Kidney capillary endothelial cell (primary cell): ENCODE results near the gene TMEM238L.

ENCODE experiments used
- DNase-seq: peaks from one replicate; pipeline ENCODE4 v3.0.0-alpha.2; 2018; ENCODE audit warnings: low spot score

Gene TMEM238L

GRCh38 chr17:10773391-10773790, 30.5 kb downstream of the TMEM238L start:
- no peak for DNase-seq

GRCh38 chr17:10772425-10773380, 31.2 kb downstream of the TMEM238L start:
- DNase-seq: peak; percentile 11

DNA sequence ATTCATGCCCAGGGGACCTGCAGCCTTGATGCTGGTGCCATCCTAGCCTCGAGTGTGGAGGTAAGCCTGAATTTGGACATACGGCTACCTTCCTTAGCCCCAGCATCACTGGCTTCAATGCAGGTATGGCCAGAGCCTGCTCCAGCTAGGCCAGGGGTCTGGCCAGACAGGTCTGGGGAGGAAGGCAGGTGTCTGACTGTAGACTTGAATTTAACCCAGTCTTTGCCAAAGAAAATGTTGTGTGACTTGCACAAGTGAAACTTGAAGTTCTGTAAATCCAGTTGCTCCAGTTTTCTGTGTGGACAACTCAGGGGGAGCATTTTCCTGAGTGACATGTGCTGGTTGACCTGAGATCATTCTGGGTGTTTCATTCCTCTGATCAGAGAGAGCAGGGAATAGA, 32.8 kb downstream of the TMEM238L start:
- no peak for DNase-seq

DNA sequence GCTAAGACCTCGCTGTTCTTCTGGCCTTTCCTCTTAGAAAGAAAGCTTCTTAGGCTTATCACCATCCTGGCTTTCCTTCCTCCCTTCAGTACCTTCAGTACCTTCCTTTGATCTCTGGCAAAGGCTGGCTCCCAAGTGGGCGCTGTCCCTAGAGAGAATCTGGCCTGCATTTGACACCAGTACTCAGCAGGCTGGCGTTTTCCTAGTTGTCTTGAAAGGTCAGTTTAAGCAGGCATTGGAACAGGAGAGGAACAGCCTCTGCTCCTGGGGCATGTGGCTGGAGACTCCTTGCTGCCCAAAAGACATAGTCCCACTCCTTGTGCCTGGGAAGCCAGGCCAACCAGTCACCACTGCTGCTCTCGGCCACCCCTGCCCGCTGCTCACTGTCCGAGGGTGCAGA, 34.1 kb downstream of the TMEM238L start:
- DNase-seq: no peak

DNA sequence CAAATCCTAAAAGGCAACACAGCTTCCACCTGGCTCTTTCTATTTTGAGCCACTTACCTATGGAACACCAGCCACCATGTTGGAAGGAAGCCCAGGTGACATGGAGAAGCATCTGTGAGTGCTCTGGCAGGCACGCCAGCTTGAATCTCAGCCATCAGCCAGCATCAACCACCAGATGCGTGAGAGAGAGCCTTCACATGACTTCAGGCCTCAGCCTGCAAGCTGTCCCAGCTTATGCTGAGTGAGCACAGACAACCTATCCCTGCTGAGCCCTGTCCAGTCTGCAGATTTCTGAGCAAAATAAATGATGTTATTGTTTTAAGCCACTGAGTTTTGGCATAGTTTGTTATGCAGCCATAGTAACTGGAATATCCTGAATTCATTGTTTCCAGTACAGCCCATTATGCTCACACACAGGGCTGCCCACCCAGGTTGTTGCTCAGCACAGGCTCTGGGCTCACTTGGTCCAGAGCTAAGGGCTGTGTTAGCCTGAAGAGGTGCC, 35.1 kb downstream of the TMEM238L start:
- no peak for DNase-seq

GRCh38 chr17:10767232-10767631, 36.7 kb downstream of the TMEM238L start:
- DNase-seq: no peak

DNA sequence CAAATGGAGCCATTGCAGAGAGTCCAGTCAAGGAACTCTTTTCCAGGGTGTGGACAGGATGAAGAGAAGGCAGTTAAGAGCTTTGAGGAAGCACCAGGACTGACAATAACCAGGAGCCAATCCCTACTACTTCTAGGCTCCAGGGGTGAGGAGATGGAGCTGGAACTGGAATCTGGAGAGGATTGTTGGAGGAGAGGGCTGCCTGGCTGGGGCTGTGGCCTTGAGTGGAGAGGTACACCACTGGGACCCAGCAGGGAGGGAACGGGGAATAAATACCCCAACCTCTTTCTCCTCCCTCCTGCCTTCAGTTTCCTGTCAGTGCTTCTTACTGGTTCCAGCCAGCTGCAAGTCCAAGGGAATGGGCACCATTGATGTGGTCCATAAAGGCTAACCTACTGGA, 41.9 kb downstream of the TMEM238L start:
- no peak for DNase-seq

DNA sequence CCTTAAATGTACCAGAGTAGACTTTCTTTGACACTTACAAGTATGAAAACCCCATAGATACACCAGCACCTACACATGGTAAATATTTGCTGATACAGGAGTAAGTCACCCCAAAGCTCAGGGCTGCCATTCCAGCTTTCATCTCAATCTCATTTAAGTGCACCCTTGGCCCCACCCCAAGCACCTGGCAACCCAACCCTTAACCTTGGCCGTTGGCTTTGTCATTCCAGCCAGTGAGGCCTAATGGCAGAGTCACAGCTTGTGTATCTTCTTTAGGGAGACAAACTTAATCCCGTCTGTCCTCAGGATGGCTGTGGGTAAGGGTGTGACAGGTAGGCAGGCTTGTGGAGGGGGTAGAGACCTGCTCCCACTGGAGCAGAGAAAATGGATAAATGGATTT, 42.6 kb downstream of the TMEM238L start:
- DNase-seq: no peak

DNA sequence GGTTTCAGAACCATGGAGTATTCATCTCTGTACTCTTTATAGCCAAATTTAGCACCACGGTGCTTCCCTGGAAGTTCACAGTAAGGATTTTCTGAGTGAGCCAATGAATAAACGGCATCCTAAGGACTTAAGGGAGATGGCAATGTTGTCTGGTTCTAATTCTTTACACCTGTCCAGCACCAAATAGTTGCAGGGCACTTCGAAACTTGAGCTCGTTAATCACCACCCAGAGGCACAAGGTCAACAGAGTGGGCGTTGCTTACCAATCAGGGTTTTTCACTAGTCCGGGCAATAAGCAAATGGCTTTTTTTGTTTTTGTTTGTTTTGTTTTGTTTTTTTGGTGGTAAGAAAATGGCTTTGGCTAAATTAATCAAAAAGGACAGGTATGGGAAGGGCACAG, 45.8 kb downstream of the TMEM238L start:
- DNase-seq: no peak

DNA sequence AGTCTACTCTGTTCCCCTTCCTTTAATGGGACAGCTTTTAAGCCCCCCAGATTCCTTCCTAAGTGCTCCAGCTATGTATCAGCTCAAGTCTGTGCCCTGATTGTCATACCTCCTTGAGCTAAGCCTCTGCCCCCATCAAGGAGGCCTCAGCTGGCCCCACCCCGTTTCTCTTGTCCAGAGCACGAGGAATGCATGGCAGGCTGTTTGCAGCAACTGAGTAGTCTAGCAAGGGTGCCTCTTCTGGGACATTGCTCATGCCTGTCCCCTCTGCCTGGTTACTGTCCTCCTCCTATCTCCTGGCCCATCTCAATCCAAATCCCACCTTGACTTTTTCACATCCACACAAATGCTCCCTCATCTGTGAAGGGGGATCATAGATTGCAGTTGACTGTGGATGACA, 46.3 kb downstream of the TMEM238L start:
- no peak for DNase-seq

- no peak for DNase-seq
Measured at GRCh38 chr17:10757067-10757466, 46.8 kb downstream of the TMEM238L start.

DNA sequence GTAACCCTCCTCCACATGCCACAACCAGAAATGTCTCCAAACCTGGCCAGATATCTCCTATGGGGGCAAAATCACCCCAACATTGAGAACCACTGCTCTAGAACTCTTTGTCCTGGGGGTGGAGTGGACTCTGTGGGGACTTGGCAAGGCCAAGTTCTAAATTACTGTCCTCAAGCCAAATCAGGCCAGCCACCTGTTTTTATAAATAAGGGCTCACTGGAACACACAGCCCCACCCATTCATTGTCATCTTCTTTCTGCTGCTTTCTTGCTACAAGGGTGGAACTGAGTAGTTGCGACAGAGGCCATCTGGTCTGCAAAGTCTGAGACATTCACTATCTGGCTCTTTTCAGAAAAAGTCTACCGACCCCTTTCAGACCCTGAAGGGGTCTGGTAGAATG, 47.3 kb downstream of the TMEM238L start:
- no peak for DNase-seq

DNA sequence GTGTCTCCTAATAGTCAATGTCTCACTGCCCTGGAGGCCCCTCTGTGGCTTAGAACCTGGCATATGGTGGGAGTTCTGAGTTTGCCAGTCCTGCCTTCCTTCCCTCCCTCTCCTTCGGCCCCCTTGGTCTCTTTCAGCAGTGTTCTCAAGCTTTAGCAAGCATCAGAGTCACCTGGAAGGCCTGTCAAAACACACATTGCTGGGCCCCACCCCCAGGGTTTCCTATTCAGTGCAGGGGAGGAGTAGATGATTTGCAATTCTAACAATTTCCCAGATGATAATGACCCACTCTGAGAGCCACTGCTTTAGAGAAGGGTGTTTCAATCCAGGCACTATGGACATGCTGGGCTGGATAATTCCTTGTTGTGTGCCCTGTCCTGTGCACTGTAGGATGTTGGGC, 47.7 kb downstream of the TMEM238L start:
- DNase-seq: no peak

DNA sequence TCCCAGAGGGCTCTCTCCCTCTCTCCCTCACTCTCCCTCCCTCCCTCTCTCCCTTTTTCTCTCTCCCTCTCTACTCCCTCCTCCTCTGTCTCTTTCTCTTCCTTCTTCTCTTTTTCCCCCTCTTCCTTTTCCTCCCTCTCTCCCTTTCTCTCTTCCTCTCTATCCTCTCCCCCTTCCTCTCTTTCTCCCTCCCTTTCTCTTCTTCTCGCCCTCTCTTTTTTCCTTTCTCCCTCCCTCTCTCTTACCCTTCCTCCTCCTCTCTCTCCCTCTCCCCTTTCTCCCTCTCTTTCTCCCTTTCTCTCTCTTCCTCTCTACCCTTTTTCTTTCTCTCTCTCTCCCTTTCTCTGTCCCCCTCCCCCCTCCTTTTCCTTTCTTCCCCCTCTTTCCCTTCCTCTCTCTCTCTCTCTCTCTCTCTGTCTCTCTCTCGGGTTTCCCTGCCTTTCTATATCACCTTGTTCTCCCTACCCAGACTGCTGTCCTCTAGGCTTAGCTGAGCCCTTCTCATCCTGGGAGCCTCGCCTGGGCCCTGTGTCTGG, 48.2 kb downstream of the TMEM238L start:
- no peak for DNase-seq

DNA sequence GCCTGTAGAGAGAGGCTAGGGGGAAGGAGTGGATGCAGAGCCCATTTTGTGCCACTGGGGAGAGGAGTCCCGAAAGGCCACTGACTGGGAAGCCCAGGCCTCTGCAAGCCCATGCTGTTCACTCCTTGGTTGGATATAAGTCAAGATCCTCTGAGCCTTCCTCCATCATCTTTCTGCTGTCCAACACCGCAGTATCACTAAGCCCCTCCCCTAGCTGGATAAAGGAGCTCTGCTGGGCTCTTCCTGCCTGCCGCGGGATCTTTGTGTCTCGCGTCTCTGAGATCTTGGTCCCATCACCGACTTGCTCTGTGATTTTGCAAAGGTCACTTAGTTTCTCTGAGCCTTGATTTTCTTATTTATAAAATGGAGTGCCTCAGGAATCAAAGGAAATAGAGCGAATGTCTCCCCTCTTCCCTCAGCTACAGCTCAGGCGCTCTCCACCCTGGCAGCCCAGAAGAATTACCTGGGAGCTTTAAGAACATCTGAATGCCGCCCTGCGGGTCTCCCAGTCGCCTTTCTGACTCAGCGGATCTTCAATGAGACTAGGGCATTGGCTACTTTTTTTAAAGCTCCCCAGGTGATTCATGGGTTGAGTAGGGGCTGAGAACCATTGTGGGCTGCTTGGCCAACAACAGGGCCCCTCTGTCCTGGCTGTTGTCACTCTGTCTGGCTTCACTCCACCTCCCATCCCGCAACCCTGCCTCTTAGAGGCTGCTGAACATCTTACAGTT, 48.9 kb downstream of the TMEM238L start:
- DNase-seq: no peak

DNA sequence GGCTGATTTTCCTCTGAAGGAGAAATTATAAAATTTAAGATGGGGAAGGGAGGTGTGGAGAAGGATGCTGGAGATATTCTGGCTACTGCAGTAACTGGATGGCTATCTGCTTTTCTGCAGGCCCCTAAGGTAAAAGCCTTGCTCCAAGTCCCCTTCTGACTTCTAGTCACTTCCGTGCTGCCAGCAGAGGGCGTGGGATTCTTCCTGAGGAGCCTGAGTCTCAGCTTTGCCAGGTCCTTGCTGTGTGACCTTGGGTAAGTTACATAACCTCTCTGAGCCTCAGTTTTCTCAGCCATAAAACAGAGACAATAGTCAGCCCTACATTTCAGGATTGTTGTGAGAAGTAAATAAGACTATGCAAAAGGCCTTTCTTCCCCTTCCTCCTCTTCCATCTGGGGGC, 49.8 kb downstream of the TMEM238L start:
- DNase-seq: peak; percentile 17

DNA sequence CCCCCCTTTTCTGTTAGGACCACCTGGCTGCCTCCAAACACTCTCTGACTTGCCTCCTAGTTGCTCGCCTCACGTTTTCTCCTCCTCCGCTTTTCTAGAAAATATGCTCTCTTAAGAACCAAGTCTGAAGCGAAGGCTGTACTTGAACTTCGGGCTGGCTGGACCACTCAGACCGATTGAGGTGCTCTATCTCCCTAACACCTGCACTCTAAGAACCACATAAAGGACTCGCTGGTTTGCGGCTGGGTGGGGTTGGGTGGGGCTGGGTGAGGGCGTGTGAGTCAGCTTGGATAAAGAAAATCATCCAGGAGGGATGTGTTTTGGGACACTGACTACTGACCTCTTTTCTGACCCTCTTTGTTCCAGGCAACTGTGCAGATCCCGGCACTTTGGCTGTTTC, 51.2 kb downstream of the TMEM238L start:
- no peak for DNase-seq

DNA sequence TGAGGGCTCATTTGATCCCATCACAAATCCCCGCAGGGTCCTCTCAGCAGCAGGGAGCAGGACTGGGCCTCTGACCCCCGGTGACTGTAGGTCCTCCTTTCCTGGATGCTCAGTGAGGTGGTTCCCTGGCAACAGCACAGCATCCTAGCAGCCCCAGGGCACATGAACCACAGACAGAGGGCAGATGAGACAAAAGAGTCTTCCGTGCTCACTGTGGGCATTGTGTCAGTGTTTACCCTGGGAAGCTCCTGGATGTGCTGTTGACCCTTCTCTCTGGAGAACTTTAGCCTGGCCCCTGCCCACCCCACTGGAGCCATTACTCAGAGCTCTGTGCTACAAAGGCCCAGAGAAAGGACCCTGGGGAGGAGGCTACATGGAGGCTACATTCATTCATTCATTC, 52.3 kb downstream of the TMEM238L start:
- no peak for DNase-seq

DNA sequence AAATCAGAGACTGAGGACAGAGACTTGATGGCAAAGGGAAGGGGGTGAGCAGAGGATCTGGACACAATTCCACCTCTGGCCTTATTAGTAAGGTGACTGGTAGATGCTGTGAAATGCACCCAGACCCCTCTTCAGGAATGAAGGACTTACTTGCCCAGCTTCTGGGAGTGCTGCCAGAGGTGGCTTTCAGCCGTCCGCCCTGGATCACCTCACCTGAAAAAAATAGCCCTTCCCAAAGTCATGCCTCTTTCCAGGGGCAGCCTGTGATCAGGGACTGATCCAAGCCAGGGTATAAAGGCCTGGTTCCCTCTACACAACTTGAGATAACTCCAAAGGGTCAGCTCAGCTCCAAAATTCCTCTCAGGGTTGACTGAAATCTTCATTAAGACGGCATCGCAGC, 53.7 kb downstream of the TMEM238L start:
- no peak for DNase-seq

DNA sequence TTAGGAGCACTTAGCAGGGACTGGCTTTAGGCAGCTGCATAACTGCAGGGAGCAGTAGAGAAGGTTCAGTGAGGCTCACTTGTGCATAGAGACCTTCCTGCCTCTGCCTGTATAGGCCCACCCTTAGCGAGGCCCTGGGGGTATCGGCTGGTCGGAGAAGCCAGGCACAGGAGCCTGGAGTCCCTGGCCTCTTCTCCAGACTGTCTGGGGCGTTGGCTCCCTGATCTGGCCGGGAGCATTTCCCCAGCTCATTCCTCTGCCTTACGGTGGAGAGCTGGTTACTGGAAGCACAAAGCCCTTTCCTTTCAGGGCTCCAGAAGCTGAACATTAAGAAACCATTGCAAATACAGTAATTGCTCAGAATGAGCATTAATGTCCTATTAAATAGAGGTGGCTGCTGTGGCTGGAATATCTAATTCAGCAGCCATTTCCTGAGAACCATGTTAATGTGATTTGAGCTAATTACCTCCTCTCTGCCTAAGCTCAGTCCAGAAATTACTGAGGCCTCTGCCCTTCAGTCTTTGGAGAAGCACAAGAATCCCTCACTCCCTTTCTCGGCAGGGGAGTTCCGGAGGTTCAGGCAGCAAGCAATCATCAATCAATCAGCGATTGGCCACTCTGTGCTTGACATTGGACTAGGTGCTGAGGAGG, 55.2 kb downstream of the TMEM238L start:
- no peak for DNase-seq

GRCh38 chr17:10745231-10745630, 58.7 kb downstream of the TMEM238L start:
- DNase-seq: no peak
